Tibial nerve (tissue), 4 donors: ENCODE results near the gene SPTAN1.

Experiments used
- CTCF ChIP-seq, 5 experiments: fragments of 200-600 bp in 3 of 5; fragments of 450-650 bp in 2 of 5; sonication (generic) in 3 of 5; IDR thresholded peaks; one replicate each; pipeline ENCODE4 v1.5.1; 2016 to 2019; ENCODE audit warnings: antibody characterized with exemption in 5 of 5, mild to moderate bottlenecking in 3 of 5, moderate library complexity in 2 of 5
- EP300 ChIP-seq, 2 donors: sonication (generic); formaldehyde crosslinking; IDR thresholded peaks; one replicate each; pipeline ENCODE4 v1.6.1; 2017; ENCODE audit warnings: antibody characterized with exemption in 2 of 2, mild to moderate bottlenecking in 1 of 2
- POLR2A ChIP-seq, 2 donors: fragments of 450-650 bp; IDR thresholded peaks; one replicate each; pipeline ENCODE4 v1.6.1; 2017; ENCODE audit warnings: antibody characterized with exemption in 2 of 2, mild to moderate bottlenecking in 2 of 2, moderate library complexity in 2 of 2

GRCh38 chr9:128636556-128637530 is 84.5 kb downstream of the SPTAN1 start:
- no peak for TF ChIP-seq POLR2A (IDR thresholded peaks at IDR 0.05)
- no peak for TF ChIP-seq EP300 (IDR thresholded peaks at IDR 0.05)
- TF ChIP-seq CTCF (IDR thresholded peaks at IDR 0.05), result no peak
